DOHH2 (cell line): ENCODE data around the gene B3GALT5.

ENCODE experiments used
- H3F3A ChIP-seq: fragments of 200-600 bp; sonication (generic), shearing (Covaris generic); 2 replicates; pipeline ENCODE4 v1.6.0; 2016; ENCODE audit warnings: antibody characterized with exemption, mild to moderate bottlenecking; ENCODE audit not compliant: control insufficient read depth, insufficient read depth
- H3K27ac ChIP-seq: fragments of 200-600 bp; sonication (generic); 2 replicates; pipeline ENCODE4 v1.5.1; 2014; ENCODE audit warnings: low read depth, mild to moderate bottlenecking, low read length, moderate library complexity
- H3K27me3 ChIP-seq: fragments of 200-600 bp; sonication (generic); 2 replicates; pipeline ENCODE4 v1.6.1; 2014; ENCODE audit warnings: mild to moderate bottlenecking, low read length, mixed read lengths; ENCODE audit not compliant: control insufficient read depth
- H3K36me3 ChIP-seq: fragments of 200-600 bp; sonication (generic); 2 replicates; pipeline ENCODE4 v1.6.1; 2014; ENCODE audit warnings: mild to moderate bottlenecking, low read length, moderate library complexity, mixed read lengths; ENCODE audit not compliant: control insufficient read depth
- H3K4me1 ChIP-seq: fragments of 200-600 bp; sonication (generic); 2 replicates; pipeline ENCODE4 v1.6.1; 2014; ENCODE audit warnings: mild to moderate bottlenecking, low read length, mixed read lengths; ENCODE audit not compliant: control insufficient read depth
- H3K4me2 ChIP-seq: fragments of 200-600 bp; sonication (generic); 2 replicates; pipeline ENCODE4 v1.6.0; 2014; ENCODE audit warnings: mild to moderate bottlenecking, low read length, moderate library complexity
- H3K4me3 ChIP-seq: fragments of 200-600 bp; sonication (generic); 2 replicates; pipeline ENCODE4 v1.5.1; 2014; ENCODE audit warnings: mild to moderate bottlenecking, low read length, mixed read lengths
- H3K79me2 ChIP-seq: fragments of 200-600 bp; sonication (generic); 2 replicates; pipeline ENCODE4 v1.6.1; 2014; ENCODE audit warnings: mild to moderate bottlenecking, low read length, mixed read lengths; ENCODE audit not compliant: control insufficient read depth
- H3K9me2 ChIP-seq: fragments of 200-600 bp; sonication (generic); replicated peaks from 2 replicates; pipeline ENCODE4 v1.6.1; 2014; ENCODE audit warnings: mild to moderate bottlenecking, low read length, mixed read lengths; ENCODE audit not compliant: control insufficient read depth
- H3K9me3 ChIP-seq: fragments of 200-600 bp; sonication (generic); 2 replicates; pipeline ENCODE4 v1.6.1; 2014; ENCODE audit warnings: antibody characterized with exemption, low read length, mixed read lengths; ENCODE audit not compliant: control insufficient read depth, insufficient read depth
- H4K20me1 ChIP-seq: fragments of 200-600 bp; sonication (generic); 2 replicates; pipeline ENCODE4 v1.6.0; 2014; ENCODE audit warnings: low read depth, mild to moderate bottlenecking, antibody characterized with exemption, low read length, moderate library complexity; ENCODE audit not compliant: control insufficient read depth, insufficient read depth
- CTCF ChIP-seq: fragments of 200-600 bp; sonication (generic); IDR thresholded peaks from one replicate; pipeline ENCODE4 v1.5.1; 2014; ENCODE audit warnings: antibody characterized with exemption, mild to moderate bottlenecking, low read depth, low read length; ENCODE audit not compliant: poor library complexity, severe bottlenecking
- EZH2phosphoT487 ChIP-seq: fragments of 200-600 bp; sonication (generic); IDR thresholded peaks from 2 replicates; pipeline ENCODE4 v1.6.1; 2017; ENCODE audit warnings: borderline replicate concordance, mild to moderate bottlenecking, antibody characterized with exemption, low read length, moderate library complexity, mixed read lengths

The B3GALT5 gene

GRCh38 chr21:39681257-39681656 is 68.5 kb downstream of the B3GALT5 start:
- no peaks in the 10 kb centered on the region for H3F3A ChIP-seq
- H3K27ac ChIP-seq = no peak overlapping the region
- no peaks in the 10 kb centered on the region for H3K9me2 ChIP-seq
- no peak overlapping the region for H3K4me3 ChIP-seq
- no peaks in the 10 kb centered on the region for H3K9me3 ChIP-seq
- H3K27me3 ChIP-seq = peaks cover 3% of the 10 kb centered on the region
- no peaks in the 10 kb centered on the region for H3K36me3 ChIP-seq
- no peaks in the 10 kb centered on the region for H3K4me1 ChIP-seq
- TF ChIP-seq CTCF (no peak), EZH2phosphoT487 (no peak)
- no peaks in the 10 kb centered on the region for H3K79me2 ChIP-seq
- H4K20me1 ChIP-seq = no peaks in the 10 kb centered on the region
- no peak overlapping the region for H3K4me2 ChIP-seq

- no peaks in the 10 kb centered on the region for H3K4me1 ChIP-seq
- H3K36me3 ChIP-seq = no peaks in the 10 kb centered on the region
- H3K4me2 ChIP-seq = no peak overlapping the region
- TF ChIP-seq EZH2phosphoT487 = no peak
- H3K79me2 ChIP-seq = no peaks in the 10 kb centered on the region
- no peaks in the 10 kb centered on the region for H3K9me3 ChIP-seq
- H4K20me1 ChIP-seq = no peaks in the 10 kb centered on the region
- no peaks in the 10 kb centered on the region for H3F3A ChIP-seq
- H3K9me2 ChIP-seq = no peaks in the 10 kb centered on the region
- no peak overlapping the region for H3K4me3 ChIP-seq
- H3K27ac ChIP-seq = no peak overlapping the region
- H3K27me3 ChIP-seq = no peaks in the 10 kb centered on the region
Measured at GRCh38 chr21:39681845-39682244, 69.1 kb downstream of the B3GALT5 start.

- no peak overlapping the region for H3K4me2 ChIP-seq
- H3K27me3 ChIP-seq = no peaks in the 10 kb centered on the region
- no peak for TF ChIP-seq CTCF
- TF ChIP-seq EZH2phosphoT487 = no peak
- H3K4me3 ChIP-seq = no peak overlapping the region
- no peaks in the 10 kb centered on the region for H3F3A ChIP-seq
- H3K4me1 ChIP-seq = no peaks in the 10 kb centered on the region
- H3K36me3 ChIP-seq = no peaks in the 10 kb centered on the region
- H3K79me2 ChIP-seq = no peaks in the 10 kb centered on the region
- H4K20me1 ChIP-seq = no peaks in the 10 kb centered on the region
- no peak overlapping the region for H3K27ac ChIP-seq
- no peaks in the 10 kb centered on the region for H3K9me2 ChIP-seq
- no peaks in the 10 kb centered on the region for H3K9me3 ChIP-seq
Measured at GRCh38 chr21:39685236-39685635, 72.5 kb downstream of the B3GALT5 start.

GRCh38 chr21:39685991-39686390 is 73.3 kb downstream of the B3GALT5 start:
- TF ChIP-seq CTCF = no peak
- no peak for TF ChIP-seq EZH2phosphoT487
- Histone ChIP-seq H3K27ac (no peak overlapping the region), H3K27me3 (no peaks in the 10 kb centered on the region), H3K36me3 (no peaks in the 10 kb centered on the region), H3K4me1 (no peaks in the 10 kb centered on the region), H3K4me2 (no peak overlapping the region), H3F3A (no peaks in the 10 kb centered on the region), H4K20me1 (no peaks in the 10 kb centered on the region), H3K9me2 (no peaks in the 10 kb centered on the region), H3K9me3 (no peaks in the 10 kb centered on the region), H3K79me2 (no peaks in the 10 kb centered on the region), H3K4me3 (no peak overlapping the region)
